ENCODE data around the gene TMX2. TPM values are rescaled to one million over a fixed set of nuclear protein-coding genes. Genes with fewer than 3 reads are reported as not detected.

Gene TMX2
- total and polyA plus RNA-seq, 7 donors, result 25.2 to 136 (median 37.9) TPM

GRCh38 chr11:57781529-57781943 is 69.1 kb downstream of the TMX2 start:
- no peak for TF ChIP-seq POLR2A (IDR thresholded peaks at IDR 0.05)
- no peak for TF ChIP-seq EP300 (IDR thresholded peaks at IDR 0.05)
- TF ChIP-seq CTCF (IDR thresholded peaks at IDR 0.05), result no peak
- TF ChIP-seq POLR2AphosphoS5 (IDR thresholded peaks at IDR 0.05), result no peak
- Histone ChIP-seq H3K4me3 (no peak overlapping the region), H3K4me1 (peaks cover 0 to 98% (median 88%) of the 10 kb centered on the region in 4 donors), H3K27me3 (no peaks in the 10 kb centered on the region), H3K27ac (peak overlapping the region; percentile 72 to 86 (median 82)), H3K36me3 (no peaks in the 10 kb centered on the region), H3K9me3 (no peaks in the 10 kb centered on the region)
- 14 to 61% methylated on average over 3 of the region's 3 CpGs for WGBS, 2 donors
- intact Hi-C loops (cut with DNase I), result no loop called here
- DNase-seq, result no peak

GRCh38 chr11:57785072-57785471 is 72.7 kb downstream of the TMX2 start:
- H3K9me3 ChIP-seq, result no peaks in the 10 kb centered on the region
- H3K4me1 ChIP-seq, result peaks cover 0 to 99% (median 82%) of the 10 kb centered on the region in 4 donors
- WGBS, 2 donors, result 44 to 55% methylated on average over 2 of the region's 2 CpGs
- peak overlapping the region in 1 of 4 donors; percentile 1 for H3K27ac ChIP-seq
- H3K27me3 ChIP-seq, result no peaks in the 10 kb centered on the region
- H3K36me3 ChIP-seq, result no peaks in the 10 kb centered on the region
- DNase-seq, result no peak
- no peak overlapping the region for H3K4me3 ChIP-seq
- intact Hi-C loops (cut with DNase I), result no loop called here
- TF ChIP-seq POLR2A (IDR thresholded peaks at IDR 0.05) (no peak), EP300 (IDR thresholded peaks at IDR 0.05) (no peak), POLR2AphosphoS5 (IDR thresholded peaks at IDR 0.05) (no peak), CTCF (IDR thresholded peaks at IDR 0.05) (no peak)

GRCh38 chr11:57786436-57786835 is 74.0 kb downstream of the TMX2 start:
- 44 to 64% methylated on average over 4 of the region's 4 CpGs for WGBS, 2 donors
- peak overlapping the region; percentile 43 to 62 (median 46) for H3K27ac ChIP-seq
- no peaks in the 10 kb centered on the region for H3K27me3 ChIP-seq
- peaks cover 0 to 7% (median 0%) of the 10 kb centered on the region in 4 donors for H3K36me3 ChIP-seq
- DNase-seq, result no peak
- intact Hi-C loops (cut with DNase I), result no loop called here
- no peak for TF ChIP-seq POLR2A (IDR thresholded peaks at IDR 0.05)
- no peak for TF ChIP-seq CTCF (IDR thresholded peaks at IDR 0.05)
- no peak for TF ChIP-seq POLR2AphosphoS5 (IDR thresholded peaks at IDR 0.05)
- TF ChIP-seq EP300 (IDR thresholded peaks at IDR 0.05), result no peak
- H3K4me1 ChIP-seq, result peaks cover 0 to 95% (median 79%) of the 10 kb centered on the region in 4 donors
- no peak overlapping the region for H3K4me3 ChIP-seq
- H3K9me3 ChIP-seq, result no peaks in the 10 kb centered on the region

- Histone ChIP-seq H3K27me3 (no peaks in the 10 kb centered on the region), H3K36me3 (peaks cover 0 to 13% (median 0%) of the 10 kb centered on the region in 4 donors), H3K9me3 (no peaks in the 10 kb centered on the region), H3K4me3 (no peak overlapping the region), H3K4me1 (peaks cover 0 to 95% (median 80%) of the 10 kb centered on the region in 4 donors), H3K27ac (peak overlapping the region; percentile 38 to 62 (median 46))
- TF ChIP-seq CTCF (IDR thresholded peaks at IDR 0.05) (no peak), EP300 (IDR thresholded peaks at IDR 0.05) (no peak), POLR2A (IDR thresholded peaks at IDR 0.05) (no peak)
- DNase-seq, result no peak
- intact Hi-C loops (cut with DNase I), result no loop called here
- WGBS, 2 donors, result 68 to 81% methylated on average over 4 of the region's 4 CpGs
These were observed 74.7 kb downstream of the TMX2 start for GRCh38 chr11:57787006-57787604.
